SW480 (cell line): ENCODE results near the gene LMO1.
A peak's percentile ranks its signal among the peaks of the same experiment; 100 is the strongest.

Experiments
- DNase-seq: peaks from one replicate; pipeline ENCODE4 v3.0.0-alpha.2; 2016; ENCODE audit warnings: low spot score

The LMO1 gene

DNA sequence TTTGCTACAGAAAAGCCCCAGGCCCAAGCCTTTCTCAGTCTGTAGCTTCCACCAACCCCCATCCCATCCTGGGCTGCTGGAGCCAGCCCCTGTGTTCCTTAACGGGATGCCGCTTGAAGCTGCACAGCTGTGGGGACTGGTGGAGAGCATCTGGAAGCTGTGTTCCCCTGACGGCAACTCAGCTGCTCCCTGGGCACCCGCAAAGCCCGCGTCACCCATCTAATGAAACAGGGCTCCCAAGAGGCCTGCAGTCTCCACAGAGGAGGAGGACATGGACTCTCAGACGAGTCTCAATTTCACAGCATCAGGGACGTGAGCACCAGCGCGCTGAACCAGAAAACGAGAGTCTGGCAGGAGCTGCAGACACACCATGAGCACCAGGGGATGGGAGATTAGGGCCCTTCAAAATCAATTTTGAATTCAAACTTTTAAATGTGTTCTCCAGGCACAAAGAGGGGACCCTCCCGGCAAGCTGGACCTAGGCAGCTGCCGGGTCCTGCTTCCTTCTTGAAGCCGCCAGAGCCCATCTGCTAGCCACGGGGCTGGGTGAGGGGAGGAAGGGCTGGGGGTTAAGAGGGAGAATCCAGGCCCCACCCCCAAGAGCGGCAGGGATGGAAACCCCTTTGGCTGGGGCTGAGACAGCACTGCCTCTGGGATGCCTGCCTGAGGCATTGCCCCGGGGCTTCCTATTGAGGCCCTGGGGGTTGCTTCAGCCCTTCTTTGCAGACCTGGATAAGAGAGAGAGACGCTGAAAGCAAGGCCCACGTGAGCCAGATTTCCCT lies 21.0 kb downstream of the LMO1 start:
- DNase-seq = no peak

DNA sequence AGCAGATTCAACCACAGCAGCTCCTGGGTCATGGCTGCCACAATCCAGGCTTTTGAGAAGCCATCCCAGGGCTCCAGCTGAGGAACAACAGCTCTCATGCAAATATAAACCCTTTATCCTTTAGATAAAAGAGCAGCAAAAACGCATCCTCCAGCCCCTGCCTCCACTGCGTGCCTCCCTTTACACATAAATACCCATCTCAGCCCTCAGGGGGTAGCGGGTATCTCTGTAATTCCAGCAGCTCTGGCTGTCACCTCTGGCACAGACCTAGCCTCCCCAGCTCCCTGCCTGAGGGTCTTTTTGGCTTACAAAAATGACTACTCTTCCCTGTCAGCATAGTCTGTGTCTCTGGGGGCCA lies 21.6 kb downstream of the LMO1 start:
- DNase-seq = no peak

DNA sequence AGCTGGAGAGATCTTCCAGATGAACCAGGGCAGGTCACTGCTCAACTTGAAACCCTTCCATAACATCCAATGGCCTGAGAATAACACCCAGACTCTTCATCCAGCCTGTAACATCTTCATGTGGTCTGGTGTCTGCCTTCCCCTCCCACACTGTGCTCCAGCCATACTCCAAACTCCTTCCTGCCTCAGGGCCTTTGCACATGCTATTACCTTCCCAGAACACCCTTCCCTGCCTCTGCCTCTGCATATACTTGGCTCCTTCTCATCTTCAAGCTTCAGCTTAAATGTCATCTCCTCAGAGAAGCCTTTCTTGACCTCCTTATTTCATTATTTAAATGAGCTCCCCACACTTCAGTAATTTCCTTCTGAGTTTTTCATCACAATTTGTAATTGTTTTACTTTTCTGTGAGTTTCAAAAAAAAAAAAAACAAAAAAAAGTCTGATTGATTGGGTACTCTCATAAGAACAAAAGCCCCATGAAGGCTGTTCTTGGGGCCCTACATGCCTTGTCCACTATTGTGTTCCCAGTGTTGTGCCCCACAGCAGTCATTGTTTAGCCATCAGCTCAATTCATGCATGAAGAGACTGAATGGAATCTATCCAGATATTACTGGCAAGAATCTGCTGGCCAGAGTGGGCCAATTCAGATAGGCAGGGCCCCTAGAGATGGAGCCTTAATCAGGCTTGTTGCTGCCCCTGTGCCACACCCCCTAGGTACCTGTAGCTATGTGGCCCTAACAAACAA lies 22.1 kb downstream of the LMO1 start:
- DNase-seq = no peak

DNA sequence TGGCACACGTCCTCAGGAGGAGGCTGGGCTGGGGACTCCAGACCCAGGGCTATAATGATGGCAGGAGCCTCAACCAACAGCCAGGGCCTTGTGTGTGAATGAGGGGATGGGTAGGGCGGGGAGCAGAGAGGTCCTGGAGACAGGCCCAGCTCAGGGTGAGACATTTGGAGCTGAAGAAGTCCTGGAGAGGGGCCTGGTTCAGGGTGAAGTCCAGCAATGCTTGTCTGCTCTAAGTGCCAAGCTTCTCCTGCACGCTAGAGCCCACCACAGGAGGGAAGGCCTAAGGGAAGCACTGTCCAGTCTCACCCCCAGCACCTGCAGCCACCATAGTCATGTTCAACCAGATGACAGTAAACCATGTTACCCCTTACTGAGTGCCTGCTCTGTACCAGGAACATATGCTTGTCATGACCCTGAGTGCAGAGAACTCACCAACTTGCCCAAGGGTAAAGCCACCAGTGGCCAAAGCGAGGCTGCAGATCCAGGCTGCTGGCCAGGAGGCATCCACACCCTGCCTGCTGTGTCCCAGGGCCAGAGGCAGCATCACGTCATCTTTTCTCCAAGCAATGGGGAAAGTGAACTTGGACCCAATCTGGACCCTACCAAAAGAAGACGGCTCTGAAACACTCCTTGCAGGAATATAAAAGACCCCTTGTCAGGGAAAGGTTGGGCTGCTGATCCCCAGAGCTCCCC lies 24.0 kb downstream of the LMO1 start:
- no peak for DNase-seq

DNA sequence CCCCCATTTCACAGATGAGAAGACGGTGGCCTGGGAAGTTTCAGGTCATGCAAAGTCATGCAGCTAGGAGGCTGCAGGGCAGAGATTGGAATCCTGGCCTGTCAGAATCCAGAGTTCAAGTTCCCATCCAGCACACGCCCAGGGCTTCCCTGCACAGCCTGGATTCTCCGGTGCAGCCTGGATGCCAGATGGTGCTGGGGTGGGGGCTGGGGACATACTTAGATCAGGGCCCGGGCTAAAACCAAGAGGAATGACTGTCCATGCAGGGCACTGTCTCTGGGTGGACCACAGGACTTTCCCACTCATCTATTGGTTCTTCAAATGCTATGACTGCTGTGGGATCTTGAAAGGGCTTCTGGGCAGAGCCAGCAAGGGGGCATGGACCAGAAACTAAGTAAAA lies 24.6 kb downstream of the LMO1 start:
- DNase-seq = no peak

DNA sequence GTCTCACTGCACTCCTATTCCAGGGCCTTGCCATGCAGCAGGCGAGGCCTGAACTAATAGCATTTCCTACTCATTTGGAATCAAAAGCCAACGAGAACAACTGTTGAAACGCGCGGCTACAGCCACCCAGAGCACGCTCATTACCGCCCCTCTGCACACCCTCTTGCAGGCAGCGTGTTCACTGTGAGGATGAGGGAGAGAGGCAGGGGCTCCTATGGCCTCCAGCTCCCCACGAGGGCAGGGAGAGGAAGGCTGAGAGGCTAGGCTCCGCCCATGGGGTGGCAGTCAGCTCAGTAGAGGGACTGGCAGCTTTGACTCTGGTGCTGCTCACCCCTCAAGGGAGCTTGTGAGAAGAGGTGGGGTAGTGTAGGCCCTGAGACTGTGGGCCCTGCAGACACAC lies 26.2 kb downstream of the LMO1 start:
- DNase-seq = no peak

DNA sequence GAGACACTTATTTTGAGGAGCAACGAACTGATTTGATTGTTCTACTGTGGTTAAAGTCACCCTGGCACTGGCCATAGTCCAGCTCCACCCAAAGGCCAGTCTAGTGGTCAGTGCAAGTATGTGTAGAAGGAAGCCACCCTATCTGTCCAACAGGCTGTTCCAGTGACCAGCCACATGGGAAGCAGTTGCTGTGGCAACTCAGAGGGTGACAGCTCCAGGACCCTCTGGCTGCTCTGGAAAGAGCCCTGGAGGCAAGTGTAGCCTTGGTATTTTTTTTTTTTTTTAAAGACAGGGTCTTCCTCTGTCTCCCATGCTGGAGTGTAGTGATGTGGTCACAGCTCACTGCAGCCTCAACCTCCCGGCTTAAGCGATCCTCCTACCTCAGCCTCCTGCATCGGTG lies 27.8 kb downstream of the LMO1 start:
- DNase-seq = no peak

DNA sequence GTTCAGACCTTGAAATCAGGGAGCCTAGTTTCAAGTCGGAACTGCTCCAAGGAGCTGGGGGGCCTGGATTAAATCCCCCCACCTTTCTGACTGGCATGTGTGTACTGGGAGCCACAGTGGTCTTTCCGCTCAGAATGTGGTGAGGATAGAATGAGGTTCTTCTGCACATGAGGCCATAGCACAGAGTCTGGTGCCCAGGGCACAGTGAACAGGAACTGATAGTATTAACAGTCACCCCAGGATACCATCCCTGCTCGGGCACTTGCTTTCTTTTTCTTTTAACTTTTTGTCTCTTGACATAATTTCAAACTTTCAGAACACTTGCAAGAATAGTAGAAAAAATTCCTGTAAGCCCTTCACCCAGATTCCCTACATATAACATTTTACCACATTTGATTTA lies 28.8 kb downstream of the LMO1 start:
- DNase-seq = no peak

DNA sequence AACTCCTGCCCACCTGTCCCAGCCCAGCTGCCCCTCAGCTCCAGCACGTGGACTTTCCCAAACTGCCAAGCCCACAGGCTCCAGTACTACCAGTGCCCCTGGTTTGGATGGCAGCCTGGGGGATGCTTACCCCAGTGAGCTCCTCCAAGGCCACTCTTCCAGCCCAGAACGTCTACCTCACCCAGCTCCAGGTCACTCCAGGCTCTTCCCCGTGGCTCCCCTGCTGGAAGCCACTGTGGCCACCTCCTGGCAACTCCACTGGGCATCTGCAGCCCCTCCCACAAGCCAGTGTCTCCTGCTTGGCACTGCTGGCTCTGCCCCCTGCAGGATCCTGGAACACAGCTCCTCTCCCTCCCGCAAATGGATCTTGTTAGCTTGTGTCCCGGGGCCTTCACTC lies 29.3 kb downstream of the LMO1 start:
- DNase-seq = no peak

DNA sequence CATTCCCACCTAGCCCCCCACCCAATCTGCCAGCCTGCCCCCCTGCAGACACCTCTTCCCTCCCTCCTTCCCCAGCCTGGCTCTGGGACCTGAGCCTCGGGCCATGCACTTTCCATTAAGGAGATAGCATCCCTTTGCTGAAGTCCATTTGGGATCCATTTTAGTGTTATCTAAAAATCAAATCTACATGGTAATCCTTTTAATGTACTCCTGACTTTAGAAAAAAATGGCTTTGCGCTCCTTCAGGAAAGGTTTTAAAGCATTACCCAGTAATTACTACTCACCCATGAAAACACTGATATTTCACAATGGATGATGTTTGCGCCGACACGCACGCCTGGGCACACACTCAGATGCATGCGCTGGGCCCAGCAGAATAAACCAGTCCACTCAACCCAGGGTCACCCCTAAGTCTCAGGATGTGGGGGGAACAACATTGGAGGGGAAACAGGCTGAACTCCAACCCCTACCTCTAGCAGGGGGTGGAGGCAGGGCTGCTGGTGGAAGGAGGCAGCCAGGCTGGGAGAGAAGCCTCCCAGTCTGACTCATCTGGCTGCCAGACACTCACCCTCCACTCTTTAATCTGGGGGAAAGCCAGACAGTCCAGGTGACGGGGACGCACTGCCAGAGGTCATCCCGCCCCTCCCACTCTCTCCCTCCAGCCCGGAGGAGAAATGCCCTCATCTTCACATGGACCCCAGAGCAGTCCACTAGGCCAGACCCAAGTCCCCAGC lies 29.8 kb downstream of the LMO1 start:
- DNase-seq = peak; percentile 17

DNA sequence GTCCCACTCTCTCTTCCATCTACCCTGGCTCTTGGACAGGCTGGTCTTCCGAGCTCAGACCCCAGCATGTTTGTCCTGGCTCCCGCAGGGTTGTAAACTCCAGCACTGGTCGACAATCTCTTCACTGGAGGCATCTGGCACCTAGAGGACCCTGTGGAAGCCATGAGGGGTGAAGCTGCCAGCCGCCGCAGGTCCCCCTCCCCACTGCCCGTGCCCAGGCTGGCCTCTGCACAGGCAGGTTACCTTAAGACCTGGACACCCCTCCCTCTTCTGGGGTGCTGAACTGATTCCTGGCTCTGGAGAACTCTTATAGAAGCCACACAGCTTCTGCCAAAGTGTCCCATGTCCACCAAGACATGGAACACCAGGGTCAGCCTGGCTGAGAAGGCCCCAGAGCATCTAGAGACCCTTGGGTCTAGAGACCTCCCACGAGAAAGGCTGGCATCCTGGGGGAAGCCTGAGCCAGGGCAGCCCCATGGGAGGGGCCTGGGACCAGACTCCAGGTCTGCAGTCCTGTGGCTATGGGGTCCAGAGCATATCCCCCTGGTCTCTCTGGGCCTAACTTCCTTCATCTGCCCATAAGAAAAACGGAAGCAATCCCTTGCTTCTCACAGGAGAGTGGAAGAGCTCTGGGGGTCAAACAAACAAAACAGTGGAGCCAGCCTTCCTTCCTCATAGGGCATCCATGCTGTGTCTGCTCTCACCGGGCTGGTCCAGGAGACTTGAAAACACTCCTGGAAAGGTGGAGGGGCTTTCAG lies 30.6 kb downstream of the LMO1 start:
- DNase-seq = no peak

DNA sequence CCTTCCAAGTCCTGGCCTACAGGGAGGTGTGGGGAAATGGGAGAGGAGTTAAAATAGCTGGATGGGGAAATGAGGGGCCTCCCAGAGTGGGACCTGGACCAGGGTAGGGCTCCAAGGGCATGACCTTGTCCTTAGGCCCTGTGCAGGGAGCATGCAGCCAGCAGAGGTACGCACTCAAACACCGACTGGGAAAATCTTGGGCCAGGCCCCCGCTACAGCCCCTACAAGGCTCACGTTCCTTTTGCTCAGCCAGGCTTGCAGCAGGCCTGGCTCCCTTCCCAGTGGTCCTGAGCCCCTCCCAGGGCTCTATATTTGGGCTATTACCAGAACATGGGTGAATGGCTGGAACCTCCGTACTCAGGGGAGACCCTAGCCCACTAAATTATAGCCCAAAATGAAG lies 31.3 kb downstream of the LMO1 start:
- no peak for DNase-seq

DNA sequence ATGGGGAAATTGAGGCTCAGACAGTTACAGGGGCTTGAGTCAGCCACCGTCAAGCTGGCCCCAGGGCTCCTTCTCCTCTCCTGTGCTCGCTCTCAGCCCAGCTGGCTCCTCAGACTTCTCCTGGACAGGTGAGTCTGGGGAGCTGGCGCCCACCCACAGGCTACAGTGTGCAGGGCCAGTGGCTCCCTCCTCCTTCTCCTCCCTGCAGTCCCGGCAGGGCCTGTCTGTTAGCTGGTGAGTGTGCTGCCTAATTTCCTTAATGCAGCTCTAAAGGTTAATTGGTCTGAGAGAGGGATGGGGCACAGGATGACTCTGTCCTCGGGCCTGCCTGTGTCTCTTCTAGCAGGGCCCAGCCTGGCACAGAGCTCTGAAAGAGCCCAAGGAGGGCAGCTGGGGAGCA lies 31.7 kb downstream of the LMO1 start:
- no peak for DNase-seq

DNA sequence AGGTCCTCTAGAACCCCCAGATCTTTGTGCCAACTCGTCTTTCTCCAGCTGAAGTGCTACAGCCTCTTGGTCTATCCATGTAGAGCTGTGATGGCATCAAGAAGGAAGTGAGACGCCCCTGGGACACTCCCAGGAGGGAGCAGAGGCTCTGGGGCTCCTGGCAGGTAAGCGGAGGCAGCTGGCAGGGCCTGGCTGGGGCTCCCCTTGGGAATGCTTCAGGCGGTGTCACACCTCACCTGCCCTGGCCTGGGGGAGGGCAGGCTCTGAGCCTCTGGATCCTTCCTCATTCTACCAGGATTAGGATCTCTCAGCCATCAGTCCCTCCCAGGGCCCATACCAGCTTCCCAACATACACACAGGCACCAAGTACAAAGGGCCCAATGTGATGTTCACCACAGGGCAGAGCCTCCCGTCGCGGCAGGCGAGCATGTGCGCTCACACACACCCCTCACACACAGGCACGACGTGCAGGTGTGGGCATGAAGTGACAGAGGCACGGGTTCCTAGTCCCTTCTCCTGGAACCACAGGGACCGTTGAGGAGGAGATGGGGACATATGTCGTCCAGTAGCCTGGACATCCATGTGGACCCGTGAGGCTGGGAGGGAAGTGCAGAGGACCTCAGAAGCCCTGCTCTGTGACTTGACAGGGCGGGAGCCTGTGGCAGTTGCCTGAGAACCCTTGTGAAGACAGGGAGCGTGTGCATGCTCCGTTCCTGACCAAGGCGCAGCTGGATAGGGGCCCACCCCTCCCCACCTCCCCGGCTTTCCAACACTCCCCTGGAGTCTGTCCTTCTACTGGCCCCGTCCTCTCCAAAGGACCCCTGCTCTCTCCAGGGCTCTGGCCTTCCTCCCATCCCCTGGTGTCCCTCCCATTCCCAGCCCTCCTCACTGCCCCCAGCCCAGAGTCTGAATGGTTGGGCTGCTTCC lies 32.5 kb downstream of the LMO1 start:
- no peak for DNase-seq

DNA sequence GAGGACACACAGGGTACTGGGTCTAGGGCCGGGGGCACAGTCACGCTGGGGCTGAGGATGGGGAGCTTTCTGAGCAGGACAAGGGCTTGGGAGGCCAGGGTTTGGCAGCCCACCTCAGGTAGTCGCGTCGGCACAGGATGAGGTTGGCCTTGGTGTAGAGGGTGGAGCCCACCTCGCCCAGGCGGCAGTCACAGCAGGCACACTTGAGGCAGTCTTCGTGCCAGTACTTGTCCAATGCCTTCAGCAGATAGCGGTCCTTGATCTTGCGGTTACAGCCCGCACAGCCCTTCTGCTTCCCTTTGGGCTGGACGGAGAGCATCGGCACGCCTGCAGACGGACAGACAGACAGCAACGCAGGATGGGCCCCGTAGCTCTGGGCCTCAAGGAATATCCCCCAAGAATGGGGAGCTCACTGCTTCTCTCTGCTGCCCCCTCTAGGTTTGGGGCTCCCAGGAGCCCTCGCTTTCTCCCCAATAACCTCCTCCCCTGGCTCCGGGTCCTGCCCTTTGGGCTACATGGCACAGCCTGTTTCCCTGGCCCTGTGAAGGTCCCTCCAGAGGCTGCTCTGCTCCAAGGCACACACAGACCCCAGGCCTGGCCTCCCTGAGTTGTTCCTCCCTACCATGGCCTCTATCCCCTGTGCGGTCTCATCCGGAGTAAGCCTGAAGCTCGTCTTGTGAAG lies 33.4 kb downstream of the LMO1 start:
- DNase-seq = no peak

DNA sequence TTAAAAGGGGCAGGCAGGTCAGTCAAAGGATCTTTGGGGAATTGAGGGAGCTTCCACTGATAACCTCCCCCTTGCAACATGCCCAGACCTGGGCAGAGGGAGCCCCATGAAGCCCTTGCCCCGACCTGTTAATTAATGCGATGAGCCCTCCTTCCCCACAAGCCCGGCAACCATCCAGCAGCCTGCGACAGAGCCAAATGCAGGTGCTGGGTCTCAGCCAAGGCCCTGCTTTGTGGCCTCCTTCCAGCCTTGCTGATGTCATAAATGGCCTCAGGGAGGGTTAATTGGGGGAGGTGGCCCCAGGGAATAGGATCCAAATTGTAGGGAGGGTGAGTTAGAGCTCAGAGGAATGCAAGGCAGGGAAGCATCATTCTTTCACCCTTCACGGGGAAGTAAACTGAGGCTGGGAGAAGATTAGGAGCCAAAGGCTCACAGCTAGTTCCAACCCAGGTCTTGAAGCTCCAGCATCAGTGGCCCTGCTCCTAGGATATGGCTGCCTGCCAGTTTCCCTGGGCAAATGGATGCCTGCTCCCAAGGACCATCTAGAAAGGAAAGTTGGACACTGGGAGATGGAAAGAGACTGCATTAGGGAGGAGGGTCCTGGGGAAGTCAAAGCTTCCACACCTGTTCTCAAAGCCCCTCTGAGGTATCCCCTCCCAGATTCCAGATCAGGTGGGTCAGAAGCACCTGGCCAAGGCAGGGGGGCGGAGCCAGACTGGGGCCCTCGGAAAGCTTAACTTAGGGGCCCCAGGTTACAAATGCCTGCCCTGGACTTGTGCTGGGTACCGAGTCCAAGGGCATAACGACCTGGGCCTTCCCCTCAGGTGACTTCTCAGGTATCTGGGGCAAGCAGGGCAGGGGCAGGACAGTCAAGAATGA lies 34.1 kb downstream of the LMO1 start:
- no peak for DNase-seq

DNA sequence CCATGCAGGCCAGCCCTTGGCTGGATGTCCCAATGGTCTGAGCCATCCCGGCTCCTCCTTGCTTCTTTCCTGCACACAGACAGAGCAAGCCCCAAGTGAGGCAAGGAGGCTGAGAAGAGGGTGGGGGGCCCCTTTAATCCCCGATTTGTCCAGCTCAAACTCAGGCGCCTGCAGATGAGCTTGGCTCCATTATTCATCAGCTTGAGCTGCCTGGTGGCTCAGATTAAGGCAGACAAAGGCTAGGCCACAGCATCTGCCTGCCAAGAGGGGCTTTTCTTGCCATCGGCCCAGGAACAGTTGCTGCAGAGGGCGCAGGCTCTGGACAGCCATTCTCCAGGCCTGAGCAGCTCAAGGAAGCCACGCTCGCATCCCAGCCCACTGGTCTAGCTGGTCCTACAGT lies 35.4 kb downstream of the LMO1 start:
- DNase-seq = no peak

DNA sequence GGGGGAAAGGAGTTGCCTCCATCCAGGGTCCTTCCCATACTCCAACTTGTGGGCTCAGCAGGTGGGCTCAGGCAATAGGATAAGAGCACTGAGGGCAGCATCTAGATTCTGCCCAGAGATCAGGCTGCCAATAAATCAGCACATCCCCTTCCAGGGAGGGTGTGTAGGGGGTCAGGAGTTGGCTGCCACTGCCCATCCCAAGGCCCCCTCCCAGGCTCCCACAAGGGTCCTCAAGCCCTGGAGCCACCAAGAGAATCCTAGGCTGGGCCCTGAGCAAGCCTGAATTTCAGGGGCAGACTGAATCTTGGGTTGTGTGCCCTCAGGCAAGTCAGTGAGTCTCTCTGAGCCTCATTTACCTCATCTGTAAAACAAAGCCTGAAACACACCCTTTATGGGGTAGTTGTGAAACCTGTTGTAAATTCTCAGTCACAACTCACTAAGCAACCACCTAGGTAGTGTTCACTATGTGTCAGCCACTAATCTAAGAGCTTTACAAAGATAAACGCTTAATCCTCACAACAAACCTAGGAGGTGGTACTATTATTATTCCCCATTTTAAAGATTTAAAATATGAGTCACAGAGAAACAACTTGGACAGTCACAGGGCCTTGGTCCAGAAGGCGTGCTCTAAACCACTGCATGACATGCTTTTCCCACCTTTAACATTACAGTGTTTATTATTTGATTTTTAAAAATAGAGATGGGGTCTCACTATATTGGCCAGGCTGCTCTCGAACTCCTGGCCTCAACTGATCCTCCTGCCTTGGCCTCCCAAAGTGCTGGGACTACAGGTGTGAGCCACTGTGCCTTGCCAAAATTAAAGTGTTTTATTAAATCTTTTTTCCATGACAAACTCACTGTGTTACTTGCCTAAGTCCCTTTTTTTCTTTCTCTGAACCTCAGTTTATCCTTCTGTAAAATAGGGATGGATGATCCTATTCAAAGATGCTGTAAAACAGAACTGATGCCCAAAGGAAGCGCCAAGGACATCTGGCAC lies 36.2 kb downstream of the LMO1 start:
- no peak for DNase-seq
